Activated naive CD8-positive, alpha-beta T cell treated with anti-CD3 and anti-CD28 coated beads, Interleukin-2, amount 10 ng/mL, durations not matched to agents 7 days and 5 days (primary cell): ENCODE measurements around the gene VSIR. TPM values are rescaled to one million over a fixed set of nuclear protein-coding genes. Genes with fewer than 3 reads are reported as not detected.

Experiments
- ATAC-seq: fragments of 150-1000 bp; cut with Tn5 transposase; one replicate; pipeline ENCODE4 v1.10.0; 2021; ENCODE audit warnings: low read depth, moderate library complexity
- POLR2A ChIA-PET: fragments of 350-600 bp; sonication (Branson Sonifier 250); formaldehyde crosslinking; loops from one replicate; lab custom pipeline; 2021; ENCODE audit warnings: antibody characterized with exemption; lab: Charles Lee
- DNase-seq: peaks from one replicate; pipeline ENCODE4 v3.0.0; 2021
- H3K27ac Mint-ChIP-seq: one replicate; pipeline ENCODE4 v1.8.0; 2022; ENCODE audit warnings: mild to moderate bottlenecking, mixed read lengths
- H3K27me3 Mint-ChIP-seq: one replicate; pipeline ENCODE4 v1.8.0; 2022; ENCODE audit warnings: mild to moderate bottlenecking, moderate library complexity, mixed read lengths
- H3K36me3 Mint-ChIP-seq: one replicate; pipeline ENCODE4 v1.8.0; 2021; ENCODE audit warnings: mild to moderate bottlenecking, mixed read lengths
- H3K4me1 Mint-ChIP-seq: one replicate; pipeline ENCODE4 v1.8.0; 2021; ENCODE audit warnings: mixed read lengths
- H3K4me3 Mint-ChIP-seq: one replicate; pipeline ENCODE4 v1.8.0; 2022; ENCODE audit warnings: mild to moderate bottlenecking, moderate library complexity, mixed read lengths
- H3K9me3 Mint-ChIP-seq: one replicate; pipeline ENCODE4 v1.8.0; 2021; ENCODE audit warnings: mixed read lengths
- total RNA-seq, 2 experiments: library from RNA; stranded (reverse); gene quantifications; one replicate each; pipeline ENCODE4 v1.2.3, GENCODE V29; 2021

Gene VSIR
- total RNA-seq, 2 experiments from 2014 or later = 124 to 125 TPM

DNA sequence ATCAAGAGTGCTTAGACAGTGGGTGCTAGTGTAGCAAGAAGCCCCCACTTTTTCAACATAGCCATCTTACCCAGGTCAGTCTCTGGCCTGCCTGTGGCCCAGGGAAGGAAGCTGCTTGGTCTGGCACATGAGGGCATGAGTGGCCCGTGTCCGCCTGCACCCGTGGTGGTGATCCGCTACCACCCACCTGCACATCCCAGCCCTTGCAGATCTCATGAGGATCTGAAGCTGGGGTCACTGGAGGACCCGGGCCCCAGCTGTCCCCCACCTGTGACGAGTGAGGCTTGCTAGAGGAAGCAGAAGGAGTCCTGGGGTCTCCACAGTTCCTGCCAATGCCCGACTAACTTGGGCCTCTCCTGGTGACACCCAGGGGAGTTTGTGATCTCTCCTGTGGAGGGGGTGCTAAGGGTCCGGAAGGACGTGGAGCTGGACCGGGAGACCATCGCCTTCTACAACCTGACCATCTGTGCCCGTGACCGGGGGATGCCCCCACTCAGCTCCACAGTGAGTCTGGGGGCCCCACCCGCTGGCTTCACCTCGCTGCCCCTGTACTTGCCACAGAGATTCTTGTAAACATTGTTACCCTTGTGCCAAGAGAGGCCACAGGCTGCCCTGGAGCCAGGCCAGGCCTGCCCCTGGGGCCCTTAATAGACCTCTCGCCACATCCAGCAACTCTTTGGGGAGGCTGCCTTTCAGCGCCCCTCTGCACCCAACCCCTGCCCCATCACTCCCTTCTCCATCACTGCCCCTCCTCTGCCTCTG lies 10.8 kb upstream of the VSIR start:
- Mint-ChIP-seq H3K9me3 (no peaks in the 10 kb centered on the region), H3K27ac (no peak overlapping the region), H3K36me3 (no peaks in the 10 kb centered on the region), H3K4me1 (peaks cover 23% of the 10 kb centered on the region), H3K27me3 (peaks cover 3% of the 10 kb centered on the region), H3K4me3 (no peak overlapping the region)
- ATAC-seq (no peak), DNase-seq (no peak)
- POLR2A ChIA-PET = interaction anchor here (1.6 kb wide), 1 partner anchor 11 kb away, joined by 12 read pairs; the partner anchor contains the start of gene VSIR

DNA sequence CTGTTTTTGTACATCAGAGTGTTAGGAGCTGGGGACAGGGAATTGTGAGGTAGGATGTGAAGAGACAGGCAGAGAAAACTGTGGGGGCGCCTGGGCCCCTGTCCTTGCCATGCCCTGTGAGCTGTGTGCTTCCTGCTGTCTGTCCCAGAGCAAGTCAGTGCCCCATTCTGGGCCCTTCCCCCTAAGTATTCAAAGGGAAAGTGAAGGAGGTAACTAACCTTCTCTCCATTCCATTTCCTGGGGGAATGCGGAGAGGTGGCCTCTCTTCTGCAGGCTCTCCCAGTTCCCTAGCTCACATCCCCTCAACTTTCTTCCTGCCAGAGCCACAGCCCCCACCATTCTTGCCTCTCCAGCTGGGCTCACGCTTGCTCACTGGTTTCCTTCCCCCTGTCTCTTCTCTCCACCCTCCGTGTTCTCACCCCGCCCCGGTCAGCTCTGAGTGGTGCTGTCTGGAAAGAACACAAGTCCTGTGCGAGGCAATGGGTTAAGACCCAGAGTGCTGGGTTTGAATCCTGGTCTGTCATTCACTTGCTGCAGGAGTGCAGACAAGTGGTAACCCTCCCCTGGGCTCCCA lies 9.7 kb upstream of the VSIR start:
- Mint-ChIP-seq H3K9me3 (no peaks in the 10 kb centered on the region), H3K36me3 (no peaks in the 10 kb centered on the region), H3K27ac (peak overlapping the region; percentile 13), H3K4me1 (peaks cover 31% of the 10 kb centered on the region), H3K4me3 (no peak overlapping the region), H3K27me3 (peaks cover 3% of the 10 kb centered on the region)
- ATAC-seq (no peak), DNase-seq (no peak)
- POLR2A ChIA-PET = interaction anchor here (1.6 kb wide), 1 partner anchor 9 kb away, joined by 12 read pairs; the partner anchor contains the start of gene VSIR

GRCh38 chr10:71782221-71782916 lies 9.0 kb upstream of the VSIR start:
- ATAC-seq (no peak), DNase-seq (no peak)
- no peaks in the 10 kb centered on the region for H3K36me3 Mint-ChIP-seq
- H3K27ac Mint-ChIP-seq = no peak overlapping the region
- POLR2A ChIA-PET = interaction anchor here (1.6 kb wide), 1 partner anchor 9 kb away, joined by 12 read pairs; the partner anchor contains the start of gene VSIR
- H3K9me3 Mint-ChIP-seq = no peaks in the 10 kb centered on the region
- peaks cover 31% of the 10 kb centered on the region for H3K4me1 Mint-ChIP-seq
- H3K4me3 Mint-ChIP-seq = no peak overlapping the region
- H3K27me3 Mint-ChIP-seq = peaks cover 3% of the 10 kb centered on the region

- DNase-seq (no peak), ATAC-seq (no peak)
- Mint-ChIP-seq H3K27ac (no peak overlapping the region), H3K9me3 (no peaks in the 10 kb centered on the region), H3K36me3 (no peaks in the 10 kb centered on the region), H3K27me3 (no peaks in the 10 kb centered on the region), H3K4me1 (peaks cover 45% of the 10 kb centered on the region), H3K4me3 (no peak overlapping the region)
- POLR2A ChIA-PET = interaction anchor here (2.1 kb wide), 1 partner anchor 32 kb away, joined by 5 read pairs; no protein-coding TSS in a partner anchor
Measured at GRCh38 chr10:71780719-71781118, 7.4 kb upstream of the VSIR start.

GRCh38 chr10:71780156-71780555 lies 6.8 kb upstream of the VSIR start:
- Mint-ChIP-seq H3K9me3 (no peaks in the 10 kb centered on the region), H3K36me3 (no peaks in the 10 kb centered on the region), H3K27me3 (no peaks in the 10 kb centered on the region), H3K4me3 (no peak overlapping the region), H3K4me1 (peaks cover 49% of the 10 kb centered on the region), H3K27ac (no peak overlapping the region)
- POLR2A ChIA-PET = interaction anchor here (2.1 kb wide), 1 partner anchor 31 kb away, joined by 5 read pairs; no protein-coding TSS in a partner anchor
- ATAC-seq (no peak), DNase-seq (no peak)

- no peak for DNase-seq
- Mint-ChIP-seq H3K4me3 (peak overlapping the region; percentile 15), H3K36me3 (no peaks in the 10 kb centered on the region), H3K4me1 (peaks cover 53% of the 10 kb centered on the region), H3K27ac (no peak overlapping the region), H3K27me3 (no peaks in the 10 kb centered on the region), H3K9me3 (no peaks in the 10 kb centered on the region)
- peak; percentile 64 for ATAC-seq
- POLR2A ChIA-PET = interaction anchor here (2.1 kb wide), 1 partner anchor 31 kb away, joined by 5 read pairs; no protein-coding TSS in a partner anchor
Measured at GRCh38 chr10:71779641-71780040, 6.3 kb upstream of the VSIR start.

DNA sequence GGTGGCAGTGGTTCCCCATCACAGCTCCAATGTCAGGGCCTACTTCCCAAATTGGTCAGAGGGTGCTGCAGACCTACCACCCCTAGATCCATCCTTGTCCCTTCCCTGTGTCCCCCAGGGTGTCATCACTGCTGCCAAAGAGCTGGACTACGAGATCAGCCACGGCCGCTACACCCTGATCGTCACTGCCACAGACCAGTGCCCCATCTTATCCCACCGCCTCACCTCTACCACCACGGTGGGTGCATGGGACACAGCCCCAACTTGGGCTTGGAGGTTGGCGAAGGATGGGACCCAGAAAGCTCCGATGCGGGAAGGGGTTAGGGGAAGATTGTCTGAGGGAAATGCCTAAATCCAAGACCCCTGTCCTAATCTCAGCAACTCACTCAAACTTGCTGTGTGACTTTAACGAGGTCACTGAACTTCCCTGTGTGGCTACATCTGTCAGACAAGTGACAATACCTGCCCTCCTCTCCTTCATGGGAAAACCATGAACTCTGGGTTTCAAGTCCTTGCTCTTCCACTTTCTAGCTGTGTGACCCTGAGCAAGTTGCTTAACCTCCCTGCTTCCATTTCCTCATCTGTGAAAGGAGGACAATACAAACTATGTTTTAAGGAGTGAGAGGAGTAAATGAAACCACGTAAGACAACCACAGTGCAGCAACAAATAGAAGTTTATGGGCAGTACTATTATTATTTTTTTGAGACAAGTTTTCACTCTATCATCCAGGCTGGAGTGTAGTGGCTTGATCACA lies 4.9 kb upstream of the VSIR start:
- Mint-ChIP-seq H3K27me3 (no peaks in the 10 kb centered on the region), H3K4me3 (no peak overlapping the region), H3K27ac (no peak overlapping the region), H3K9me3 (no peaks in the 10 kb centered on the region), H3K36me3 (no peaks in the 10 kb centered on the region), H3K4me1 (peaks cover 59% of the 10 kb centered on the region)
- POLR2A ChIA-PET = no interaction called here
- no peak for DNase-seq
- no peak for ATAC-seq

DNA sequence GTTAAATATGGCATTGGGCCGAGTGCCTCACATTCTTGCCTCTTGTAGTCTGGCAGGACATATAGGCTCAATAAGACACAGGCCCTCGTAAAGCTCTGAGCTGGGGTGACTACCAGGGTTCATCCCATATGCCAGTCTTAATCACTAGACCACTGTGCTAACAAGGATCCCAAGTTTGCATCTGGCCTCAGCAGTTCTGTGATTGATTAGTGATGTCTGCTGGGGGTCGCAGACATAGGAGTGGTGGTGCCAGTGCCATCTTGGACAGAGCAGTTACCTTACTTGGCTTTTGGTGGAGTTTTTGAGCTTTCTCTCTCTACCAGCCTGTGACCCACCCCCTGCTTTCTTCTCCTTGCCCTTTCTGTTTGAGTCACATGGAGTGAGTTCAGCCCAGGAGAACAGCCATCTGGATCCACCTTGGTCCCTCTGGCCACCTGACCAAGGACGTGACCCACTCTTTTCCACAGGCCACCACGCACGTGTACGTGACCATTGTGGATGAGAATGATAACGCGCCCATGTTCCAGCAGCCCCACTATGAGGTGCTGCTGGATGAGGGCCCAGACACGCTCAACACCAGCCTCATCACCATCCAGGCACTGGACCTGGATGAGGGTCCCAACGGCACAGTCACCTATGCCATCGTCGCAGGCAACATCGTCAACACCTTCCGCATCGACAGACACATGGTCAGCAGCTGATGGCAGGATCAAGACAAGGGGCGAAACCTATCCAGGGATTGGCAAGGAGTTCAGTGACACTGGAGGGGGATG lies 4.1 kb upstream of the VSIR start:
- DNase-seq (no peak), ATAC-seq (no peak)
- Mint-ChIP-seq H3K27ac (peak overlapping the region; percentile 19), H3K4me1 (peaks cover 54% of the 10 kb centered on the region), H3K36me3 (no peaks in the 10 kb centered on the region), H3K9me3 (no peaks in the 10 kb centered on the region), H3K27me3 (no peaks in the 10 kb centered on the region), H3K4me3 (no peak overlapping the region)
- POLR2A ChIA-PET = interaction anchor here (9.9 kb wide), 1 partner anchor 49 kb away, joined by 138 read pairs; no protein-coding TSS in a partner anchor

- Mint-ChIP-seq H3K4me3 (peak overlapping the region; percentile 88), H3K4me1 (peaks cover 61% of the 10 kb centered on the region), H3K36me3 (peaks cover 7% of the 10 kb centered on the region), H3K27me3 (no peaks in the 10 kb centered on the region), H3K27ac (peak overlapping the region; percentile 92), H3K9me3 (no peaks in the 10 kb centered on the region)
- POLR2A ChIA-PET = interaction anchor here (1.4 to 15.2 kb wide), 5 partner anchors 10 to 63 kb away, joined by 4 to 341 read pairs (median 4); no protein-coding TSS in a partner anchor
- ATAC-seq = no peak
- DNase-seq = no peak
Measured at GRCh38 chr10:71776481-71776925, 3.2 kb upstream of the VSIR start.

- POLR2A ChIA-PET = interaction anchor here (1.0 to 15.2 kb wide), 9 partner anchors 8 to 76 kb away, joined by 3 to 341 read pairs (median 12); partner anchors contain the start of gene PSAP
- Mint-ChIP-seq H3K4me1 (peaks cover 65% of the 10 kb centered on the region), H3K36me3 (peaks cover 12% of the 10 kb centered on the region), H3K27ac (peak overlapping the region; percentile 92), H3K27me3 (no peaks in the 10 kb centered on the region), H3K4me3 (peak overlapping the region; percentile 88), H3K9me3 (no peaks in the 10 kb centered on the region)
- DNase-seq (no peak), ATAC-seq (no peak)
Measured at GRCh38 chr10:71774916-71775702, 1.8 kb upstream of the VSIR start.

GRCh38 chr10:71772832-71773220 lies 494 bp downstream of the VSIR start:
- Mint-ChIP-seq H3K4me1 (peaks cover 66% of the 10 kb centered on the region), H3K36me3 (peaks cover 28% of the 10 kb centered on the region), H3K4me3 (peak overlapping the region; percentile 91), H3K9me3 (no peaks in the 10 kb centered on the region), H3K27me3 (no peaks in the 10 kb centered on the region), H3K27ac (peak overlapping the region; percentile 89)
- ATAC-seq (no peak), DNase-seq (no peak)
- POLR2A ChIA-PET = interaction anchor here (0.5 to 15.2 kb wide), 18 partner anchors 7 to 395 kb away, joined by 3 to 341 read pairs (median 10); partner anchors contain the start of gene PSAP
